Measurements from ENCODE around the gene GFRA4.

Gene GFRA4

DNA sequence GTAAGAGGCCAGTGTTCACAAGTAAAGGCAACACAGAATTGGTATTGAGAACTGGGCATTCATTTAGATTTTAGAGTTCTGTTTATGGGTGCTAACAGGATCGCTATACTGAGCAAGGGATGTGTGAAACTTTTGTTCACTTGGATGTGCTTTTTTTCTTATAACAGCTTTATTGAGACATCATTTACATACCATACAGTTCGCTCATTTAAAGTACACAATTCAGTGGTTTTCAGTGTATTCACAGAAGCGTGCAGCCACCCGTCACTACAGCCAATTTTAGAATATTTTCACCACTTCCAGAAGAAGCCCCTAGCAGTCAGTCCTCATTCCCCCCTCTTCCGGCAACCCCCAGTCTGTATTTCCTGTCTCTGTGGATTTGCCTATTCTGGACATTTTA, 48.7 kb downstream of the GFRA4 start:
- no peak for DNase-seq

DNA sequence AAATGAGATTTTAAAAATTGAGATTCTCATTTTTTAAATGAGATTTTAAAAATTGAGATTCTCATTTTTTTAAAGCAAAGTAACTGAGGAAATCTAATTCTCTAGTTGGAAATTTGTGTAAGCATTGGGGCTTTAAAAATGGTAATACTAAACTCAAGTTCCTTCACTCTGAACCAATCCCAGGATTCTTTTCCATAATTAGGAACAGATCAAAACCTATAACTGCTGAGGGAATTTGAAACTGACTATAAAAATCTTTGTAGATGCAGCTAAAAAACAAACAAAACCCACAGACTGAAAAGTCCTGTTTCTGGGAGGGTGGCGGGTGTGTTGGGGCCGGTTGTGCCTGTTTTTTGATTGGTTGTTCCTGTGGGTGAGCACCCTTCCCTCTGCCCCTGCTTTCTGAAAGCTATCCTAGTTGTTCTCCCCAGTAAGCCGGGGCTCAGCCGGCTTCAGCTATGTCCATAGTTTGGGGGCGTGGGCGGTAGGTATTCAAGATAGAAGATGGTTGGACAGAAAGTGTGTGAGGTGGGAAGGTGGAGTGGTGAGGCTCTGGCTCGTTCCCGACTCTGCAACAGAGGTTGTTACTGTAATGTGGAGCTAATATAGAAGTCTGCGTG, 49.3 kb downstream of the GFRA4 start:
- DNase-seq, result no peak

DNA sequence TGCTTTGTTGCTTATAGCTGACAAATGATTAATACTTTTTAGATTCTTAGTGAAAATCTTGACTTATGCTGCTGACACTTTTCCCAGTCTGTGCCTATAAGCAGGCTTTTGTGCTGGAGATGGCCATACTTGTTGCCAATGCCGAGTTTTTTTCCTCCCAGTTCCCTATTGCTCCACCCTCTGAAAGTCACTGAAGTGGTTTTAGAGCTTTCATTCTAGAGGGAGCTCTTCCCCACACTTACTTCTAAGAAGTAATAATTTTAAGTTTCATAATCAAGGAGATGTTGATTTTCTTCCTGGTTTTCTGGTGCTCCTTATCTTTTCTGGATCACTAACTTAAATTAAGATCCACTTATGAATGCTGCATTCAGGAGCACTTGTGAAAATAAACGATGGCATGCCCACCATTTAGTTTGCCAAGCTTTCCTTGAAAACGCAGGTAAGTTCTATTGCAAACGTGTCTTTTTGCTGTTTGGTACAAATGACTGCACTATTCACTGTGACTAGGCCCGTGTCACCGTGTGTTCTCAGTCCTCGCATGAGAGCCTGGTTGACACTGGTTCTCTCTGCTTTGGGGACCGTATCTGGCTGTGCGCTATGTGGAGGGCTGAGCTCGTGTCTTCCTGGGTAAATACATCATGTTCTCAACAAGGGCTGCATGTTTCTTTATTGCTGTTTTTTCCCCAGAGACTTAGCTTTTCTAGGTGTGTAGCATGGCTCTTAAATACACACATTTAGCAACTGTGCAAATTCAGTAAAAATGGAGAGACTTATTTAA, 50.2 kb downstream of the GFRA4 start:
- DNase-seq, result no peak

DNA sequence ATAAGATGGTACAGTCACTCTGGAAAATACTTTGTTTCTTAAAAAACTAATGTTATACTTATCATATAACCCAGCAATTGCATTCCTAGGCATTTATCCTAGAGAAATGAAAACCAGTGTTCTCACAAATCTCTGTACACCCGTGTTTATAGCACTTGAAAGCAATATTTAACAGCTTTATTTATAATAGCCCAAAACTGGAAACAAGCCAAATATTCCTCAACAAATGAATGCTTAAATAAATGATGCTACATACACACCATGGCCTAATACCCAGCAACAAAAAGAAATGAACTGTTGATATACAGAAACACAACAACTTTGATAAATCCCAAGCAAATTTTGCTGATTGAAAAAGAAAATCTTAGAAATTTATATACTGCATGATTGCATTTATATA, 51.3 kb downstream of the GFRA4 start:
- DNase-seq, result no peak
